Embryonic facial prominence (tissue), 1 donor: ENCODE data around the gene HINFP.
A peak's percentile ranks its signal among the peaks of the same experiment; 100 is the strongest.
"Not testable (repeated sequence)": the region's sequence is repeated elsewhere in the genome, so short reads cannot be mapped to it uniquely, and the experiment has no call there.

ENCODE experiments used
- DNase-seq: peaks from one replicate; pipeline ENCODE4 v3.0.0-alpha.2; 2016; ENCODE audit errors: extremely low spot score

HINFP gene

DNA sequence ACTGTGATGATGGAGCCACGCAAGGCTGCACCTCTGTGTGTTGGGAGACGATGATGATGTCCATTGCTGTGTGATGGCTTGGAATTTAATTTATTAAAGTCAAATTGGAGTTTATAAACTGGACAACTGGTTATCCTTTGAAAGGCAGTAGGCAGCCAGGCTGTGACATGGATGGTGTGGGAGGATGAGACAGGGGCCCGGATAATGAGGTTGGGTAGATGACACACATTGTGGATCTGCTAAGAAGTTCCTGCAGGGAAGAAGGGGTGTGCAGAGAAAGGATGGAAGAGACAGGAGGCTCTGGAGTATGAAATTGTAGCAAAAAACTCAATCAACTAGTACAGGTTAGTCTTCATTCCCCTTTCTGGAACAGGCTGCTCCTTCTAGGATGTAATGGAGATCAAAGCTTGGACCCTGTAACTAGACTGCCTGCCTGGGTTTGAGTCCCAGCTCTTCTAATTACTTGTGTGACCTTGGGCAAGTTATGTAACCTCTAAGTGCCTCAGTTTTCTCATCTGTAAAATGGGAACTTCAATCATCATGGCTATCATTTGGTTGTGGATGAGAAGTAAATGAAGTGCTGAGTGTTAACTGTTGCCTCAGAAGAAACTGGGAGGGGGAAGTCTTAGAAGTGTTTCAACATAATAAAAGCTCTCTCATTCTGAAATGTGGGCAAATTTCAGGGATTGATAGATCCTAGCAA lies 4.2 kb upstream of the HINFP start:
- no peak for DNase-seq

DNA sequence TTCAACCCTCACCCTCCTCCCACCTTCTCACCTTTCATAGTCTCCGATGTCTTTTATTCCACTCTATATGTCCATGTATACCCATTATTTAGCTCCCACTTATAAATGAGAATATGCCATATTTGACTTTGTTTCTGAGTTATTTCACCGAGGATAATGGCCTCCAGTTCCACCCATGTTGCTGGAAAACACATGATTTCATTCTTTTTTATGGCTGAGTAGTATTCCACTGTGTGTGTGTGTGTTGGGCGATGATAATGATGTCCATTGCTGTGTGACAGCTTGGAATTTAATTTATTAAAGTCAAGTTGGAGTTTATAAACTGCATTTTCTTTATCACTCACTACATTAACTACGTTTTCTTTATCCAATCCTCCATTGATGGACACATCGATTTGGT lies 3.2 kb upstream of the HINFP start:
- no peak for DNase-seq

DNA sequence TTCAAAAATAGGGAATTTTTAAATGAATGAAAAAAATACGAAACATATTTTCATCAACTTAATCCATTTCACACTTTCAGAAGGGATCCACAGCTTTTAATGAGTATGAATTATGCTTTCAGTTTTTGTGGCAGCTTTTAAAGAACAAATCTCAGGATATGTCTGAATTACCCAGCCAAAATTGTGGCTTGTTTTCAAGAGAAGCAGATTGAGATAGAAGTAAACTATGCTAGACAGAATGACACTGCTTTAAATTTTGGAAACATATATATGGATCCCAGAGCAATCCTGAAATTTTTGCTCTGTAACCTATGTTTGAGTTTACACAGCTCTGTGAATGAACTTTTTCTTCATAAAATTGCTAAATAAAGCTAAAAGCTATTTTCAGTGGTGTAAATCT lies 2.4 kb upstream of the HINFP start:
- DNase-seq, result no peak

DNA sequence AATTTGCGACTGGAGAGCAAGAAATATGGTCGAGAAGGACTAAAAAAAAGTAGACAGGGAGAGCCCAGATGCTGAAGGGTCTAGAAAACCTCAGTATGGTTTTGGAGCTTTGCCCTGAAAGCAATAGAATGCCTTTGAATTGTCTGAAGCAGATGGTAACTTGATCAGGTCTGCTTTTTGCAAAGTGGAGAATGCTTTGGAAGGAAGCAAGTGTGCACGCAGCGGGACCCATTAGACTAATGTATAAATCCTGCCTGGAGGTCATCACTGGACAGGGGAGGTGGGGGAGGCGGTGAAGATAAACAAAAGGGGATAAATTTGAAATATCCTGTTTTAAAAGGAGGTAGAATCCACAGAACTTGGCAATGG lies 757 bp upstream of the HINFP start:
- peak; percentile 42 for DNase-seq

DNA sequence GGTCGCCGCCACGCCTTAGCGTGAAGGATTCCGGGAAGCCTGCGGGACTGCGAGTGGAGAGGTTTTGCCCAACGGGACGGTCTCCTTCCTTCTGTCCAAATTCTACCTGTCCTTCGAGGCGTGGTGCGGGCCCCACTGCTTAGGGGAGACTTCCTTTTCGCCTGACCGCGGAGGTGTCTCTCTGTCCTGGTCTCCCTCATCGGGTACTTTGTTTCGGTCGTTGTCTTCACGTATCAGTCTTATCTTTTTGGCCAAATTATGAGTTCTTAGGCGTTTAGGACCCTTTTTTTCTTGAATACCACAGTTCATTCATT lies 388 bp downstream of the HINFP start:
- DNase-seq, result no peak

DNA sequence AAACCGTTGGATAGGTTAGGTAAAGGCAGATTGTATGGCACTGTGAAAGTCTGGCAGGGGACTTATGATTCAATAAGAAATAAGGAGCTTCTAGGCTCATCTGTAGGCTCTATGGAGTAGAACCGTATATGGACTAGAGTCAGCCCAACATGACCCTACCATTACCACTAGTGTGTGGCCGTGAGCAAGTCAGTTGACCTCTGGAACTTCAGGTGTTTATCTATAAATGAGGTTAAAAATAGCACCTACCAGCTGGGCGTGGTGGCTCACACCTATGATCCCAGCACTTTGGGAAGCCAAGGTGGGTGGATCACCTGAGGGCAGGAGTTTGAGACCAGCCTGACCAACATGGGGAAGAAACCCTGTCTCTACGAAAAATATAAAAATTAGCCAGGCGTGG lies 4.4 kb downstream of the HINFP start:
- no peak for DNase-seq

DNA sequence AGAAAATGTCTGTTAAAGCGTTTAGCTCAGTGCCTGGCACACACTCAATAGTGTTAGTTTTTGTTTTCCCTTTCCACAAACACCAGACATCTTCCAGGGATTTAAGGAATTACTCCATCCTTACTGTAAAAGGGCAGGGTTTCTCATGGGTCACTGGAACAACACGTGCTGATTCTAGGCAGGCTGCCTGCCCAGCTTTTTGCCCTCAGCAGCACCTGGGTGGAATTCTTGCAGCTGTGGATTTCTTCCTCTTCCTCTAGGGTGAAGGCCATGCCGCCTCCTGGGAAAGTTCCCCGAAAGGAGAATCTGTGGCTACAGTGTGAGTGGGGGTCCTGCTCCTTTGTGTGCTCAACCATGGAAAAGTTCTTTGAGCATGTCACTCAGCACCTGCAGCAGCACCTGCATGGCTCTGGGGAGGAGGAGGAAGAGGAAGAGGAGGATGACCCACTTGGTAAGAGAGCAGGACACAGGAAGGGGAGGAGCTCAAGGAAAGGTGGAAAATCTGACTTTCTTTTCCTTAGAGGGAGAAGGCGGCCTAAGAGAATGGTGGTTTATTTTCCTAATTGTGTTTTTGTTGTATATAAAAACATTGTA lies 5.4 kb downstream of the HINFP start:
- DNase-seq, result no peak

DNA sequence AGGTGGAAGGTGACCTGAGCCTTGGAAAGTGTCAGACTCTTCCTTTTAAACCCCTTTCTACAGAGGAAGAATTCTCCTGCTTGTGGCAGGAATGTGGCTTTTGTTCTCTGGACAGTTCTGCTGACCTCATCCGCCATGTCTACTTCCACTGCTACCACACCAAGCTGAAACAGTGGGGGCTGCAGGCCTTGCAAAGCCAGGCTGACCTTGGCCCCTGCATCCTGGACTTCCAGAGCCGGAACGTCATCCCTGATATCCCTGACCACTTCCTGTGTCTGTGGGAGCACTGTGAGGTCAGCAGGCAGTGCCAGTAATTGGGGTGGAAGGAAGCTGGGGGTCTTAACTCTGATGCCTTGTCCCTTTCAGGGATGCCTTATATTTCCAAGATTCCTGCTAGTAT lies 9.3 kb downstream of the HINFP start:
- no peak for DNase-seq

DNA sequence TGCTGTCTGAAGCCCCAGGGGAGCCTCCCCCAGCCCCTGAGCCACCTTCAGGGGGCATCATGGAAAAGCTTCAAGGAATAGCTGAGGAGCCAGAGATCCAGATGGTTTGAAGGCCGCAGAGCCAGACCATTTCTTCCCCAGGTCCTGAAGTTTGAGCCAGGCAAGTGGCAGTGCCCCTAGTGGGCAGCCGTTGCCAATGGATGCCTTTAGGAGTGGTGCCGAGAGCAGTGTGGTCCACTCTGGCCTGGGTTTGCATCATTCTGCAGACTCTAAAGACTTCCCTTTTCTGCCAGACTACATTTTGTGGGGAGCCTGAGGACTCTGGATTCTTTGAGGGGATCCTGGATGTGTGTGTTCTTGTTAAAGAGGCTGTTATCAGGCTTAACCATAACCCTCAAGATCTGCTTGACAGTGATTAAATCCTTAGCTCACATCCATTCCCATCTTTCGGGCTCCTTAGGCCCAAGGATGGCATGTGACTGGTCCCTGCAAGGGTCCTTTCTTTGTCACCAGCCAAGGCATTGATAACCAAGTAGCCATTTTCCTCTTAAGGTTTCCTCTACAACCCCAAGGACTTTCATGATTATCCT lies 13.1 kb downstream of the HINFP start:
- DNase-seq, result no peak

DNA sequence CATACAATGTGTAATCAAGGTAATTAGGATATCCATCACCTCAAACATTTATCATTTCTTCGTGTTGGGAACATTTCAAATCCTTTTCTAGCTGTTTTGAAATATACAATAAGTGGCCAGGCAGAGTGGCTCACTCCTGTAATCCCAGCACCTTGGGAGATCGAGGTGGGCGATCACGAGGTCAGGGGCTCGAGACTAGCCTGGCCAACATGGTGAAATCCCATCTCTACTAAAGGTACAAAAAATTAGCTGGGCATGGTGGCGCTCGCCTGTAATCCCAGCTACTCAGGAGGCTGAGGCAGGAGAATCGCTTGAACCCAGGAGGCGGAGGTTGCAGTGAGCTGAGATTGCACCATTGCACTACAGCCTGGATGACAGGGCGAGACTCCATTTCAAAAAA lies 17.9 kb downstream of the HINFP start:
- DNase-seq, result not testable (repeated sequence)

DNA sequence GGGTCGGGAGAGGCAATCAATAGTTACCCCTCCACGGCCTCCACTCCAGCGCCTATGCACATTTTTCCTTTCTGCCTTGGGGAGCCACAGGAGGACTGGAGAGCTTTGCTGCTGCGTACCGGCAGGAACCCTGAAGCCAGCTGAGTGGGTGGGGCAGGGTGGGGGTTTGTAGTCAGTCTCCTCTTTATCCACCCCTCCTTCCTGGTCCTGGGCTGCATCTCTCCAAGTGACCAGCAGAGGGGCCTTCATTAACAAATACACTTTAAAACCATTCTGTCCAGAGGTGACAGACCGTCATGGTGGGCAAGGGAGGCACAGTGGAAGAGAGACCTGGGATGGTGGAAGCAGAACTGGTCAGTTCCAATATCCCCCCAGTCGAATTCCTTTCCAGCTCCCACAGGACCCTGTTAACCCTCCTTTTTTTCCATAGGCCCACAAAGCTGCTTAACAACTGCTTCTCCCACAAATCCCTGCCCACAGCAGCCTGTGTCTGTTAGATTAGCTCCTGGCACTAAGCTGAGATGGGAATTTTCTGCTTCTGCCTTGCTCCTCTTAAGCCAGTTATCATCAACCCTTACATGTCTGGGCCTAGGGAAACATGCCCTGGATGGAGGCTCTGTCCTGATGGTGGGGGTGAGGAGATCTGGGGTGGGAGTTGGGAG lies 23.6 kb downstream of the HINFP start:
- no peak for DNase-seq

DNA sequence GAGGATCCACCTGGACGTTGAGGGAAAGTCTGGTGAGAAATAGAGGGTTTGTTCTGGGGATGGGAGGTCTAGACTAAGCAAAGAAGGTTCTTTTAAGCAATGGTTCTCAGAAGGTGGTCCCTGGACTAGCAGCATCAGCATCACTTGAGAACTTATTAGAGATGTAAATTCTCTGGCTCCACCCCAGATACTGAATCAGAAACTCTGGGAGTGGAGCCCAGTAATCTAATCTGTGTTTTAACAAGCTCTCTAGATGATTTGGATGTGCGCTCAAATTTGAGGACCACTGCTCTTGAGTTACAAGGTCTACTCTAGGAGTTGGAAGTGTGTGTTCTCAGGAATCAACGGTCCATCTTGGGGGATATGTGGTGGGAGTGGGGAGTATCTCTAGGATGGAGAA lies 24.2 kb downstream of the HINFP start:
- DNase-seq, result no peak

DNA sequence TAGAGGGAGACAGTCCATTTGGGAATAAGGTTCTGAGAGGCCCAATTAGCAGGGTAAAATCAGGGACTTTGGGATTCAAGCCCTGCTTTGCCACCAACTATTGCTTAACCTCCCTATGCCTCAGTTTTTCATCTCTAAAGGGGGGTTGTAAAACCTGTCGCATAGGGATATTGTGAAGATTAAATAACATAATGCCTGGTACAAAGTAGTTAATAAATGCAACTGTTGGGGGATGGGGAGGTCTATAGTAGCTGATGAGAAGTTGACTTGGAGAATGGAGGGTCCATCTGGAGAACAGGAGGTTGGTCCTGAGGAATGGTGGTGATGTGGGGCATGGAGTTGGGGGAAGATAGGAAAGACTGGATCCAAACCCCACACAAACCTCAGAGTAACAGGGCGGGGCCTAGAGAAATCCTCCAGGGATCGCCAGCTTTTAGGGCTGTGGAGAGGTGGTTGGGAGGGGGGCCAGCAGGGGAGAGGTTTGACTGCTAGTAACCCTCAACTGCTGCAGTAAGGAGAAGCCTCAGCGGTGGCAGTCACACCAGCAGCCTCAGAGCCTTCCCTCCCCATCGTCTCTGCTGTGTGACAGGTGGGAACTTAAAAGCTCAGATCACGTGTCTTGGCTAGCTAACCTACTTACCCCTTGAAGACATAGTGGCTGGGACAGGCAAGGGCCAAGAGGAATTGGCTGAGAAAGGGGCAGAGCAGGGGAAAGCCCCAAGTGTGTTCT lies 26.4 kb downstream of the HINFP start:
- no peak for DNase-seq

DNA sequence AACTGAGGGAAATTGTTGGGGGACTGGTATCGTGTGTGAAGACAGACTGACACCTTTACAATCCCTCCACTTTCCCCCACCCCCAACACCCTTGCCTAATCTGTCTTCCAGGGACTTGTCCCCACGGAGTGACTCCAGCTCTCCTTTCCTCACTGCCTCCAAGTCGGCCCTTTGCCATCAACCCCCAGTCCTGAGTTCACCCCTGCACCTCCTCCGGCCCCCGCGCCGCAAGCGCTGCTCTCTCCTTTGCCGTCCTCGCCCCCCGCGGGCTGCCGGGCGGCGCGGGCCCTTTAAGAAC lies 27.3 kb downstream of the HINFP start:
- DNase-seq, result no peak

DNA sequence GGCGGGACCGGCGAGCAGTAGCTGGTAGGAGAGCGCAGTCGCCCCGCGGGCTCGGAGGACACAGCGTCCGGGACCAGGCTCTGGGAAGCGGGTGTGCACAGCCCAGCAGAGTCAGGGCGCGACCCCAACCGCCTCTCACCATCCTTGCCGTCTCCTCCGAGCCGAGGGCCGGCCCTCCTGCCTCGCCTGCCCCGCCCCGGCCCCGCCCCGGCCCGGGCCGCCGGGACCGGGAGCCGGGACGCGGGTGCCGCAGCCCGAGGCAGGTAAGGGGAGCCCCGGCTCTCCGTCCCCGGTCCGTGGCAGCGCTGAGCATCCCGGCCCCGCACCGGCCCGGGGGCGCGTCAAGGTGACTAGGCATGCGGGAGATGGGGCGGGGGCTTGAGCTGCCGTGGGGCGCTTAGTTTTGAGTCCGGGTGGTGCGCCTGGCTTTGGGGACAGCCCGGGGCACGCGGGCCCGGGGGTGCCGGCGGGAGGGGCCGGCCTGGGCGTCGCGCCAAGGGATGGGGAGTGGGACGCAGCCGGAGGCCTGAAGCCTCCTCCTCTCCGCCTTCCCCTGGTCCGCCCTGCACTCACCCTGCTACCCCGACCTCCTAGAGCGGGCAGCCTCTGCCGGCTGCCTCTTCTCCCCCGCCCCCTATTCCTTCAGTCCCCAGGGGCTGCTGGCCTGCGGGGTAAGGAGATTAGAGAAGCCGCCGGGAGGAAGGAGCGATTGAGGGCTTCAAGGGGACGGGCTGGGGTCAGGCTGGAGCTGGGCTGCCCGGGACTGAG lies 27.8 kb downstream of the HINFP start, which contains the start of gene ABCG4:
TSS of gene ABCG4 (plus strand) at position 35 of the 768 bp plus-strand sequence. CDS start 914 bp downstream, outside the sequence.
- DNase-seq, result no peak

DNA sequence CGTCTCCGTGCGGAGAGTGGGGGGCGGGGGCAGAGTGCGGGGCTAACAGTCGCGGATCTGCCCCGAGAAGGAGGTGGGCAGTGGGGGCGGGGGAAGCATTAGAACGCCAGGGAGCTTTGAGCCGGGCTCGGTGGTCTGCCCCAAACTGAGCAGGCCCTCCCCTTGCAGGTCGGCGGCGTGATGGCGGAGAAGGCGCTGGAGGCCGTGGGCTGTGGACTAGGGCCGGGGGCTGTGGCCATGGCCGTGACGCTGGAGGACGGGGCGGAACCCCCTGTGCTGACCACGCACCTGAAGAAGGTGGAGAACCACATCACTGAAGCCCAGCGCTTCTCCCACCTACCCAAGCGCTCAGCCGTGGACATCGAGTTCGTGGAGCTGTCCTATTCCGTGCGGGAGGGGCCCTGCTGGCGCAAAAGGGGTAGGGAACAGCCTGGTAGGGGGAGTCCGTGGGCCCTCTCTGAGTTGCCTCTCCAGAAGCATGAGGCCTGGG lies 28.5 kb downstream of the HINFP start:
- no peak for DNase-seq

DNA sequence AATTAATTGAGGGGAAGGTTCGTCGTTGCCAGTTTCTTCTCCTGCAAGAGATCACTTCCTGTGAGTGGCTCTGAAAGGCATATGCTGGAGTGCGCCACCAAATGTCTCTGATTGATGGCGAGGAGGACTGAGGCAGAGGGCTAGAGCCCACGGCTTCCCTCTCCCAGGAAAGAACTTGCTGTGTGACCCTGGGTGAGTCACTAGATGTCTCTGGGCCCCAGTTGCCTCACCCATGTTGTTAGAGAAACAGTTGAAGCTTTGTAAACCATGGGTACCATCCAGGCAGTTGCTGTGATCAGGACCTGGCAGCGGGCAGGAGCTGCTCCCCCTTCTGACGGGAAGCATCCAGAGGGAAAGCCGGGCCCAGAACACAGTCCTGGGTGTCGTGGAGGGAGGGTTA lies 30.7 kb downstream of the HINFP start:
- no peak for DNase-seq

DNA sequence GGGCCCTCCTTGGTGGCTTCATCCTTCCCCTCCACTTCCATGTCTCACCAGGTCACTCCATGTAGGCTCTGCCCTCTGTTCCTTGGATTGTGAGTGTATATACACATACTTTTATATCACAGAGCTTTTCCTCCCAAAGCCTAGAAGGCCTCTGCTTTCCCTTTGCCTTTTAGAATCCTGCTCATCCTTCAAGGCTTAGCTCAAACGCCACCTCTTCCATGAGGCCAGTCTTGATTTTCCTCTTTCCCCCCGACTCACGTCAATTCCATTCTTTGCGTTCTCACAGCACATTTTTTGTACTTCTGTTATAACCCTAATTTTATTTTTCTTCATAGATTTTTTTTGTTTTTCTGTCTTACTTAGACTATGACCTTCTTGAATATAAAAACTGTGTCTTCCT lies 31.2 kb downstream of the HINFP start:
- no peak for DNase-seq

DNA sequence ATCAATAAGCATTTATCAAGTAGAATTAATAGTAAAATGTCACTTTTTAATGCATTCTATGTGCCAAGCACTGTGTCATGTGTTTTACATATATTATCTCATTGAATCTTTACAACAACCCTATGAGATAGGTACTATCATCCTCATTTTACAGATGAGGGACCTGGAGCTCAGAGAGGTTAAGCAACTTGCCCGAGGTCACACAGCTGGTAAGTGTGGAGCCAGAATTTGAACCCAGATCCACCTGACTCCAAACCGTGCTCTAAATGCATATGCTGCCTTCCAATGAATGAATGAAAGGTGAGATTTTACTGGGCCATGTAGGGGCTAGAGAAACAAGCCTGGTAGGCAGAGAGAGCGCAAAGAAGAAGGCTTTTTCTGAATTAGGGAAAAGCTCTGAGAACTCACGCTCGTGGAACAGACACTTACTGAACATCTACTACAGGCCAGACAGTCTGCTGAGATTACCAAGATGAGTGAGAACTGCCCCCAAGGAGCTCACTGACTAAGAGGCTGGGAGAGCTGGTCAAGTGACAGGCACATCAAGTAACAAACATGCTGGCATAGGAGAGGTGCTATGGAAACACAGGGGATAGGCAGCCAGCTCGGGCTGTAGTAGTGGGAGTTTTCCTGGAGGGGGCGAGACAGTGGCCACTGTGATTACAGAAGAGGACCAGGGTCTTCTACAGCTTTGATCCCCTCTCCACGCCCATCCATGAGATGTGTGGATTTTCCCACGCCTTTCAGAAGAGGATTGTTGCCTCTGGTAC lies 31.9 kb downstream of the HINFP start:
- no peak for DNase-seq

DNA sequence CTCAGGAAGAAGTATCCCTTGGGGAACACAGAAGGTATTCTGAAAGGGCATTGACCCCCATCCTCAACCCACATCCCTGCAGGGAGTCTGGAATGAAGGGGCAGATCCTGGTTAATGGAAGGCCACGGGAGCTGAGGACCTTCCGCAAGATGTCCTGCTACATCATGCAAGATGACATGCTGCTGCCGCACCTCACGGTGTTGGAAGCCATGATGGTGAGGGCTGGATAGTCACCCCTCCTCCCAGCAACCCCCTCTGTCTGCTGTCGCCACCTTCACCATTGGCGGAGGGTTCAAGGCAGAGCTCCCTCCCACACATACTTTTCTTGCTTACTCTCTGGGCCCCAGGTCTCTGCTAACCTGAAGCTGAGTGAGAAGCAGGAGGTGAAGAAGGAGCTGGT lies 32.8 kb downstream of the HINFP start:
- no peak for DNase-seq
